ENCODE results near the gene TTLL8.

Gene TTLL8

DNA sequence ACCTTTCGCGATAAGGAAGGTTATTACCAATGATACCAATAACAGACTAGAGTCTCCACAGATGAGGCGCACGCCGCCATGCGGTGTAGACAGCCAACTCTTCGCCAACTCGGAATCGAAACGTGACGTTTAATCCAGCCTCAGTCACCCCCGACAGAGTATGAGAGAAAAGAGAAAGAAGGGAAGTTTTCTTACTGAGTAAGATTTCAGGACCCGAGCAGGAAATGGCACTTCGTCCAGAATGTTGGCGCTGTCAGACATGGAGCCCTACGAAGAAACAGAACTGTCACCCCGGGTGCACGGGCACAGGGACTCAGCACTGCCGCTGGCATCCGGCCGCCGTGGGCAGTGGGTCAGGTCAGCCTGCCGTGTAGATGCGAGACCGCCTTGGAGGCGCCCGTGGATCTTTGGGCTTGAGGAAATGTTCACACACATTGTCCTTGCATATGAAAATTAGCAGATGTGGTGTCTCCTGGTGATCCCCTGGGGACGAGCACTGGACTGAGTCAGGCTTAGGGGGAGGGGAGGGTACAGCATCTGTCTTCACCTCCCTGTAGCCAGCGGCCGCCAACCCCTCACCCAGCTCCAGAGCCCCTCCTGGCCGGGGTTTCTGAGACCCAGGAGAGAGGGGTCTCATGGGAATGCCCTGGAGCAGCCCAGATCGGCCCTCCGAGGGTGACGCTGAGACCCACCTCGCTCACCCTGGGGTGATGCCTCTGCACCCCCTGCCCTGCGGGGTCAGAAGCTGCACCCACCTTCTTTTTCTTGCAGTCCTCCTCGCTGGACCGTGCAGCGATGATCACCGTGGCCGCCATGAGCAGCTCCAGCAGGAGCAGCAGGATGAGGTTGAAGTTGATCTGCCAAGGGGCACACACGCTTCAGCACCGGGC lies 18.8 kb upstream of the TTLL8 start:
- Mint-ChIP-seq H3K9me3 (no peaks in the 10 kb centered on the region), H3K4me1 (ENCODE audit: low read depth) (peaks cover 7% of the 10 kb centered on the region), H3K27ac (no peak overlapping the region), H3K27me3 (no peaks in the 10 kb centered on the region), H3K4me3 (no peak overlapping the region), H3K36me3 (ENCODE audit: low read depth) (no peaks in the 10 kb centered on the region)
- intact Hi-C loops (cut with micrococcal nuclease): no loop called here

DNA sequence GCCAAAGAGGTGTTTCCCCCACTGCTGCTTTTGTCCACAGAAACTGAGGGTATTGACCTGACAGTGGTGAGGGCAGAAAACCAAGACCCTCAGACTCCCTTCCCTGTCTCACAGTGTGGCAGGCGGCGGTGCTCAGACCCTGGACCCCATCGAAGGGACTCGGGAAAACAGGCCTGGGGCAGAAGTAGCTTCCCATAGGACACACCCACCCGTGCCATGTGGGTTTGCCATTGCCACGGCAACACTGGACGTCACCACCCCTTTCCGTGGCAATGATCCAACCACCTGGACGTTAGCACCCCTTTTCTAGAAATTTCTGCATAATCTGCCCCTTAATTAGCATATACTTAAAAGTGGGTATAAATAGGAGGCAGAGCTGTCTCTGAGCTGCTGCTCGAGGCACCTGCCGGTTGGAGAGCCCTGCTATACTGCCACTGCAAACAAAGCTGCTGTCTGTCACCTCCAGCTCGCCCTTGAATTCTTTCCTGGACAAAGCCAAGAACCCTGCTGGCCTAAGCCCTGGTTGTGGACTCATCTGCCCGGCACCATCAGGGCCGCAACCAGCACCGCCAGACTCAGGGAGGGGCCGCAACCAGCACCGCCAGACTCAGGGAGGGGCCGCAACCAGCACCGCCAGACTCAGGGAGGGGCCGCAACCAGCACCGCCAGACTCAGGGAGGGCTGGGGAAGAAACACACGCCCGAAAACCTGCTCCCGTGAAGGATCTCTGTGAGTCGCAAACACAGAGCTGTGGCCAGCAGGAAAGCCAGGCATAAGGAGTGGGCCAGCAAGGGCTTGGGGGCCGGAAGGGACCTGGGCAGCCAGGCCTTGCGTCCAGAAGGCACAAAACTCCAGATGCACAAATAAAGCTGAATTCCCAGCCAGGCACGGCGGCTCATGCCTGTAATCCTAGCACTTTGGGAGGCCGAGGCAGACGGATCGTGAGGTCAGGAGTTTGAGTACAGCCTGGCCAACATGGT lies 16.7 kb upstream of the TTLL8 start:
- Mint-ChIP-seq H3K9me3 (no peaks in the 10 kb centered on the region), H3K4me3 (no peak overlapping the region), H3K27ac (no peak overlapping the region), H3K27me3 (no peaks in the 10 kb centered on the region), H3K4me1 (ENCODE audit: low read depth) (peaks cover 7% of the 10 kb centered on the region), H3K36me3 (ENCODE audit: low read depth) (no peaks in the 10 kb centered on the region)
- intact Hi-C loops (cut with micrococcal nuclease): no loop called here

DNA sequence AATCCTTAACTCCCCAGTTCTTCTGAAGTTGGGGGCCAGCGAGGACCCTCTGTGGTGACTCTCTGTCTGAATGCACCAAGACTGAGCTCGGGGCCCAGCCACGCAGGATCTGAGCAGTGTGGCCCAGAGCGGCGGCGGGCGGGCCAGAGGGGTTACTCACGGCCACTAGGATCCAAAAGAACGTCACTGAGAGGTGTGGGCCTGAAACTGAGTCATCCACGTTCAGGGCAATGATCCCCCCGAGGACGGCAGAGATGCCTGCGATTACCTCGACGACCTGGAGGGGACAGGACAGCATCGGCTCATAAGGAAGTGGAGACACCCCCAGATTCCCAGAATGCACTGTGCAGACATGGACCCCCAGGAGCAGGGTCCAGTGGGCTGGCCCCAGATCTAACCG lies 16.0 kb upstream of the TTLL8 start:
- Mint-ChIP-seq H3K27ac (no peak overlapping the region), H3K4me3 (no peak overlapping the region), H3K36me3 (ENCODE audit: low read depth) (no peaks in the 10 kb centered on the region), H3K27me3 (no peaks in the 10 kb centered on the region), H3K4me1 (ENCODE audit: low read depth) (peaks cover 7% of the 10 kb centered on the region), H3K9me3 (no peaks in the 10 kb centered on the region)
- intact Hi-C loops (cut with micrococcal nuclease): no loop called here

DNA sequence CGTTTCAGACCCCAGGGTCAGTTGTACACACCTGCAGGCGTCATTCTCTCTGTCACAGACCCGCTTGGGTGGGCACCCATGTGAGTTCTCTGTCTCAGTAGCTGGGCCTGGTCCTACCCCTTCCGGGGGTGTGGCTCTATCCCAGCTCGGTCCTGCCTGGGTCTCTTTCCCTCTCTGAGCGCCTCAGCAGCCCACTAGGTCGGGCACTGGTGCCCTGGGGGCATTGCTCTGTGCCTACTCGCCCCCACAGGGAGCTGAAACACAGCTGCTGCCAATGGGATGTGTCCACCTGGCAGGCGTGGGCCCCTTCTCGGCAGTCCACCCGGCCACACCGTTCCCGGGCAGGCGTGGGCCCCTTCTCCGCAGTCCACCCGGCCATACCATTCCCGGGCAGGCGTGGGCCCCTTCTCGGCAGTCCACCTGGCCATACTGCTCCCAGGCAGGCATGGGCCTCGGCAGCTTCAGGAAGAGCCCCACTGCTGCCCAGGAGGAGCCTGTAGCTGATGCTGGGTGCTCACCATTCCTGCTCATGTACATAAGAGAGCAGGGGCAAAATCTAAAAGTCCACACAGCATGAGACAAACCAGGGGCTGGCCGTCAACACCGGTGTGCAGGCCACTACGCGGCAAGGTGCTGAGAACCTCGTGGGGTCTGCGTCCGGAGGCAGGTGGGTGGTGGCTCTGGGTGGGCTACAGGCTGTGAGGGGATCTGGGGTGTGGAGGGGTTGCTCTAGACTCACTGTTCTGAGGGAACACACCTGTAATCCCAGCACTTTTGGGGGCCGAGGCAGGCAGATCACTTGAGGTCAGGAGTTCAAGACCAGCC lies 14.8 kb upstream of the TTLL8 start:
- H3K4me3 Mint-ChIP-seq: no peak overlapping the region
- H3K27me3 Mint-ChIP-seq: no peaks in the 10 kb centered on the region
- no peak overlapping the region for H3K27ac Mint-ChIP-seq
- no peaks in the 10 kb centered on the region for H3K36me3 Mint-ChIP-seq (ENCODE audit: low read depth)
- intact Hi-C loops (cut with micrococcal nuclease): no loop called here
- H3K4me1 Mint-ChIP-seq (ENCODE audit: low read depth): peaks cover 7% of the 10 kb centered on the region
- H3K9me3 Mint-ChIP-seq: no peaks in the 10 kb centered on the region

DNA sequence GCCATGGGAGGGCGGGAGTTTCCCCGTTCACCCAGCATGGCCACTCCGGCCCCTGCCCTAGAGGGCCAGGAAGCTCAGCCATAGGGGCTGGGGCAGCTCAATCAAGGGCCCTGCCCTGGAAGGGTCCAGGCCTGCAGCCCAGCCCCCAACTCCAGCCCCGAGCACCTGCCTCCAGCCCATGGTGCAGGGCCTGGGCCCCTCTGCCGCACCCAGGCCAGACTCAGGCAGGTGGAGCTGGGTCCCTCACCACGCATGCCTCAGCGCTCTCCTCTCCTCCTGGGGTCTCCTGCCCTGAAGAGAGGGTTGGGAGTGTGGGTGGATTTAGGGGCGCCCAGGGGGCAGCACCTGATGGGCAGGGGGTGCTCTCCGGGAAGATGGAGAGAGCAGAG lies 14.1 kb upstream of the TTLL8 start:
- H3K9me3 Mint-ChIP-seq: no peaks in the 10 kb centered on the region
- H3K27me3 Mint-ChIP-seq: no peaks in the 10 kb centered on the region
- H3K4me1 Mint-ChIP-seq (ENCODE audit: low read depth): peaks cover 7% of the 10 kb centered on the region
- no peak overlapping the region for H3K4me3 Mint-ChIP-seq
- intact Hi-C loops (cut with micrococcal nuclease): no loop called here
- no peaks in the 10 kb centered on the region for H3K36me3 Mint-ChIP-seq (ENCODE audit: low read depth)
- no peak overlapping the region for H3K27ac Mint-ChIP-seq

DNA sequence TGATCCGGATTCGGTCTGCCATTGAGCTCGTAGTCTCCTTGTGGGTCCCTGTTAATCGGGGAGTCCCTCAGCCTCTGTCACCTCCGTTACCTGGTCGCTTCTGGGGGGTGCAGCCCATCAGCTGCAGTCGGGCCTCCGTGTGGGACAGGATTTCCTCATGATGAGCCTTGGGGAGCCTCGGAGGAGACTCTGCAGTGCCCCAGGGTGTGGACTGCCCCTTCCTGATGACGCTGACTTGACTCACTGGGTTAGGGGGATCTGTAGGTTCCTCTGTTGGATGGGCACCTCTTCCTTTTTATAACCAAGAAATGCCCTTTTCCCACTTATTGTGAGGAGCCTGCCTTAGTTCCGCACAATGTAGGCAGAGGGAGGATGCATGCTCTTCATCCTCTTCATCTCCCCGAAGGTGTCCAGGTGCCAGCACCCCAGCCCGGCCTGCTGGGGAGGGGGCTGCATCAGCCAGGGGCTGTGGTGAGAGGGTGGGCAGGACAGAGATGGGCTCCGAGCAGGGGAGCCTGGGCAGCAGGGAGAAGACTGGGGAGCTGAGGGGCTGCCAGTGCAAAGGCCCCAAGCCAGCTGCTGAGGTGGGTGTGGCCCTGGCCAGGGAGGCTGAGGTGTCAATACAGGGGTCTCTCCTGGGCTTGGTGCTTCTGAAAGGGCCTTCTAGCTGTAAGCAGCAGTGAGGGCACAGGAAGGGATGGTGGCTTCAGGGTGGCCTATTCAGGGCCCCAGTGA lies 13.5 kb upstream of the TTLL8 start:
- Mint-ChIP-seq H3K9me3 (no peaks in the 10 kb centered on the region), H3K27me3 (no peaks in the 10 kb centered on the region), H3K4me3 (no peak overlapping the region), H3K4me1 (ENCODE audit: low read depth) (peaks cover 7% of the 10 kb centered on the region), H3K36me3 (ENCODE audit: low read depth) (no peaks in the 10 kb centered on the region), H3K27ac (no peak overlapping the region)
- intact Hi-C loops (cut with micrococcal nuclease): no loop called here

DNA sequence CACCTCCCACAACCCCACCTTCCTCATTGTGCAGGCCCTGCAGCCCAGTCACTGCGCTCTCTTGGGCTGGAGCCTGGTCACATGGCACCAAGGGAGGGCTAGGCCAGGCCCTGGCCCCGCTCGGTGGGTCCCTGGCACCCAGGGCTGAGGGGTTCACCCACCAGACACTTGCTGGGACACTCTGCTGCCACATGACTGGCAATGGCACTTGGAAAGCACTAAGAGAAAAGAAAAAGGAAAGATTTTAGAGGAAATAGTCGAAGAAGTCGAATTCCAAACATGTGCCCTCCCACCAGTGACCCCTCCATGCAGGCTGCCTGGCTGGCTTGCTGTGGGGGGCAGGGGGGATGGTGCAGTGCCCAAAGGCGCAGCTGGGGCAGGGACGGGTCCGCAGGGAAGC lies 12.3 kb upstream of the TTLL8 start:
- Mint-ChIP-seq H3K27ac (no peak overlapping the region), H3K4me1 (ENCODE audit: low read depth) (peaks cover 1% of the 10 kb centered on the region), H3K9me3 (no peaks in the 10 kb centered on the region), H3K36me3 (ENCODE audit: low read depth) (no peaks in the 10 kb centered on the region), H3K27me3 (no peaks in the 10 kb centered on the region), H3K4me3 (no peak overlapping the region)
- intact Hi-C loops (cut with micrococcal nuclease): no loop called here

DNA sequence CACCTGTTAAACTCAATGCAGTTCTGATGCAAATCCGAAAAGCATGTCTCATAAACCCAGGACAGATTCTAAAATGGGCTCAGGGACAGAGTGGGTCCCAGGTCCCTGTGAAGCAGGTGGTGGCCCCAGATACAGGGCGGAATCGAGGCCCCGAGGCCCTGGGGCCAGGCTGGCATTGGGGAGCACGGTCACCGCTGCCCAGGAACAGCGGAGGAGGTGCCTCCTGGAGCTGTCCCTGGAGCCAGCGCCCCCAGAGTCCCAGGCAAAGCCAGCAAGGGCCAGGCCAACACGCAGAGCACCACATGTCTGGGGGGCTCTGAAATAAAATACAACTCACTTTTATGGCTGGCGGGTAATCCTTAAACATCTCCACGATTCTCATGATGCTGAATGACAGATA lies 10.0 kb upstream of the TTLL8 start:
- Mint-ChIP-seq H3K4me1 (ENCODE audit: low read depth) (no peaks in the 10 kb centered on the region), H3K36me3 (ENCODE audit: low read depth) (no peaks in the 10 kb centered on the region), H3K9me3 (no peaks in the 10 kb centered on the region), H3K27ac (no peak overlapping the region), H3K4me3 (no peak overlapping the region), H3K27me3 (no peaks in the 10 kb centered on the region)
- intact Hi-C loops (cut with micrococcal nuclease): no loop called here

DNA sequence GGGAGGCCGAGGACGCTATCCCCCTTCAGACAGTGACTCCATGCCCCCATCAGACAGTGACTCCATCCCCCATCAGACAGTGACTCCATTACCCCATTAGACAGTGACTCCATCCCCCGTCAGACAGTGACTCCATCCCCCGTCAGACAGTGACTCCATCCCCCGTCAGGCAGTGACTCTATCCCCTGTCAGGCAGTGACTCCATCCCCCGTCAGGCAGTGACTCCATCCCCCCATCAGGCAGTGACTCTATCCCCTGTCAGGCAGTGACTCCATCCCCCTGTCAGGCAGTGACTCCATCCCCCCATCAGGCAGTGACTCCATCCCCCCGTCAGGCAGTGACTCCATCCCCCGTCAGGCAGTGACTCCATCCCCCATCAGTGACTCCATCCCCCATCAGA lies 9.1 kb upstream of the TTLL8 start:
- no peaks in the 10 kb centered on the region for H3K36me3 Mint-ChIP-seq (ENCODE audit: low read depth)
- no peaks in the 10 kb centered on the region for H3K27me3 Mint-ChIP-seq
- H3K4me3 Mint-ChIP-seq: no peak overlapping the region
- H3K4me1 Mint-ChIP-seq (ENCODE audit: low read depth): no peaks in the 10 kb centered on the region
- intact Hi-C loops (cut with micrococcal nuclease): no loop called here
- H3K27ac Mint-ChIP-seq: no peak overlapping the region
- no peaks in the 10 kb centered on the region for H3K9me3 Mint-ChIP-seq

DNA sequence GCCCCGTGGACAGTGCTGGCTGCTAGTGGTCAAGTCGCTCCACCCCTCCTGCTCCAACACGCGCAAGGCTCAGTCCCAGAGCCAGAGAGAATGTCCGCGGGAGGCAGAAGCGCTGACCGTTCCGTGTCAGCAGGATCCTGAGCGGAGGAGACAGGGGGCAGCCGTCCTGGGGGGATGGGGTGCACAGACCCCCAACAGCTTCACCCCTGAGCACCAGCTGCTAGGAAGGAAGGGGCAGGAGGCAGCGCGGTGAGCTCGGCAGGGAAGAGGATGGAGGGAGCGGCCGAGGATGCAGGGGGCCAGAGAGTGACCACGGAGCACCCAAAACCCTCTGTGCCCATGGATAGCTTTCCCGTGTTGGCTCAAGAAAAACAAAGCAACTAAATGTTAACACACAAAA lies 6.4 kb upstream of the TTLL8 start:
- Mint-ChIP-seq H3K27ac (no peak overlapping the region), H3K9me3 (no peaks in the 10 kb centered on the region), H3K4me3 (no peak overlapping the region), H3K4me1 (ENCODE audit: low read depth) (peaks cover 11% of the 10 kb centered on the region), H3K27me3 (peaks cover 13% of the 10 kb centered on the region), H3K36me3 (ENCODE audit: low read depth) (no peaks in the 10 kb centered on the region)
- intact Hi-C loops (cut with micrococcal nuclease): no loop called here

DNA sequence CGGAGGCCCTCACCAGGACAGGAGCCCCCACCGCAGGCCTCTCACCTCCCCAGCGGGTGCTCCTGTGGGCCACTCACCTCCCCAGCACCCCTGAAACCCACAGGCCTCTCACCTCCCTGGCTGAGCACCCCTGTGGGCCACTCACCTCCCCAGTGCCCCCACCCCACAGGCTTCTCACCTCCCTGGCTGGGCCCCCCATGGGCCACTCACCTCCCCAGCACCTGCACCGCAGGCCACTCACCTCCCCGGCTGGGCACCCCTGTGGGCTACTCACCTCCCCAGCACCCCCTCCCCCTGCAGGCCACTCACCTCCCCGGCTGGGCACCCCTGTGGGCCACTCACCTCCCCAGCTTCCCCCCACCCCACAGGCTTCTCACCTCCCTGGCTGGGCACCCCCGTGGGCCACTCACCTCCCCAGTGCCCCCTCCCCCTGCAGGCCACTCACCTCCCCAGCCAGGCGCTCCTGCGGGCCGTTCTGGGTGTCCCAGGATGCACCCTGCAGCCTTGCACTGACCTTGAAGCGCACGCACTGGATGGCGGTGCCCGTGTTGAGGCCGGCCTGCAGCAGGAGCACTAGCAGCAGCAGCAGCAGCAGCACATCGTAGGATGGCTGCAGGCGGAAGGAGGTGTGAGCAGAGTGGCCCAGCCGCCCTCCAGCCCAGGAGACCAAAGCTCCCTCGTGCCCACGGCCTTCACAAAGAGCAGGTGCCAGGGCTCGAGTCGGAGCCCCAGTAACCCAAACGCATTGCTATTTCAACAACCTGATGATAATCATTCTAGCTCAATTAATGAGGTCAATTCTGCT lies 5.7 kb upstream of the TTLL8 start:
- Mint-ChIP-seq H3K27me3 (peaks cover 20% of the 10 kb centered on the region), H3K9me3 (no peaks in the 10 kb centered on the region), H3K4me1 (ENCODE audit: low read depth) (peaks cover 11% of the 10 kb centered on the region), H3K27ac (no peak overlapping the region), H3K36me3 (ENCODE audit: low read depth) (no peaks in the 10 kb centered on the region), H3K4me3 (no peak overlapping the region)
- intact Hi-C loops (cut with micrococcal nuclease): no loop called here

DNA sequence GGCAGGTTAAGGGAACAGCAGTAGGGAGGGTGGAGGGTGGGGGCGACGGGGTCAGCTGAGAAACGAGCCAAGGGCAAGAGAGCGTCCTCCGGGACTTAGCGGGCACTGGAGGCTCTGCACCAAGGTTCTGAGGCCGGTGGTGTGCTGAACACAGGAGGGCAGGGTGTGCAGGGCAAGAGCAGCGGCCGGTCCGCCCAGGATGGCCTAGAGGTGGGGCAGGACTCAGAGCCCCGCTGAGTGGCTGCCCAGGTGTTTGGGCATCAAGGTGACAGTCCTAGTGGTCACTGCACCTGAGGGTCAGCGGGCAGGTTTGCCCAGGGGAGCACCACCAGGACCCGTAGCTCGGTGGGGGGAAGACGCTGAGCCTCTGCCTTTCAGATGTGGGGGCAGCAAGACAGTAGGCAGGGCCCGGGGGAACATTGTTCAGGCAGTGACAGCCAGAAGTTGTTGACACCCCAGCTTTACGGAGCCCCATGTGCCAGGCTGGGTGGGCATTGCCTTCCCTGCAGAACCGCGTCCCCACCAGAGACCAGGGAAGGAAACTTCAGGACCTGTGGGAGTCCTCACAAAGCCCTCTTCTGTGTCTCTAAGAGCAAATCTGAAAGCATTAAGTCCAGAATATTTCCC lies 4.5 kb upstream of the TTLL8 start:
- Mint-ChIP-seq H3K27me3 (peaks cover 27% of the 10 kb centered on the region), H3K4me1 (ENCODE audit: low read depth) (peaks cover 11% of the 10 kb centered on the region), H3K36me3 (ENCODE audit: low read depth) (no peaks in the 10 kb centered on the region), H3K27ac (no peak overlapping the region), H3K4me3 (no peak overlapping the region), H3K9me3 (no peaks in the 10 kb centered on the region)
- intact Hi-C loops (cut with micrococcal nuclease): no loop called here

Data from dendritic cell treated with granulocyte-macrophage colony-stimulating factor and Interleukin-4, amounts not matched to agents 40 ng/mL and 50 ng/mL, for 4 days (primary cell).